A172 (cell line): Measurements from ENCODE around the gene SLC1A7. TPM values are rescaled to one million over a fixed set of nuclear protein-coding genes. Genes with fewer than 3 reads are reported as not detected.

Experiments
- DNase-seq: peaks from one replicate; pipeline ENCODE4 v3.0.0-alpha.2; 2015; ENCODE audit warnings: low spot score
- total RNA-seq: library from RNA; depleted of rRNA; stranded (reverse); fragments of >200 nt; shearing (Covaris generic); gene quantifications from 2 replicates; pipeline ENCODE4 v1.2.3, GENCODE V29; 2014

Gene SLC1A7
- total RNA-seq, 1 experiment from 2014 or later: not detected

DNA sequence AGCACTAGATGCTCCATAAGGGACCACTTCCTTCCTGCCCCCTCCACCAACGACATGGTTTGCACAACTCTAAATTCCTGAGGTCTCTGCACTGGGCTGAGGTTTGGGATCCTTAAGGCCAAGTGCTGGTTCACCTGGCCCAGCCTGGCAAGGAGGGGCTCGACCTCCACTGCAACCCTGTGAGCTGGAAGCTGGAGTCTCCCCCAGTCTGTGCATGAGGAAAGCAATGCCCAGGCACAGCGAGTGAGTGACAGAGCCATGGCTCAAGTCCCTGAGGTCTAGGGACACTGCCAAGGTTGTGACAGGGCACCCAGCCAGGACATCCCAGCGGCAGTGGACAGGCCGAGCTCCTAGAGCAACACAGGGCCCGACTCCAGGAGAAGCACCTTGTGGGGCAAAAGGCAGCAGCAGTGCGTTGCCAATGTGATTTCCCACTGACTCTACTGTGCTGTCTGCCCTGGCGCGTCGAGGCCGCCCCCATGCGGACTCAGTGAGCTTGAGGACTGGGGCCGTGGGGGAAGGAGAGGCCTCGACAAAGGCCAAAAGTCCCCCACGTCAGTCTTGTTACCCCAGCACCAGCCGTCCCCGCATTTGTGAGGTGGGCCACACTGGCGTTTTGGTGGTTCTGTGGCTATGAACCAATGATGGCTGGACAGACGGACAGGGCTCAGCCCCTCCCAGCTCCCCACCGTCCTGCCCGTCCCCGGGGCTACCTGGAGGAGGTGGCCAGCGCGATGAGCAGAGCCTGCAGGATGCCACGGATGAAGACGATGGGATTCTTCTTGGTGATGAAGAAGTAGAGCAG is 50.4 kb downstream of the SLC1A7 start:
- peak; percentile 46 for DNase-seq

DNA sequence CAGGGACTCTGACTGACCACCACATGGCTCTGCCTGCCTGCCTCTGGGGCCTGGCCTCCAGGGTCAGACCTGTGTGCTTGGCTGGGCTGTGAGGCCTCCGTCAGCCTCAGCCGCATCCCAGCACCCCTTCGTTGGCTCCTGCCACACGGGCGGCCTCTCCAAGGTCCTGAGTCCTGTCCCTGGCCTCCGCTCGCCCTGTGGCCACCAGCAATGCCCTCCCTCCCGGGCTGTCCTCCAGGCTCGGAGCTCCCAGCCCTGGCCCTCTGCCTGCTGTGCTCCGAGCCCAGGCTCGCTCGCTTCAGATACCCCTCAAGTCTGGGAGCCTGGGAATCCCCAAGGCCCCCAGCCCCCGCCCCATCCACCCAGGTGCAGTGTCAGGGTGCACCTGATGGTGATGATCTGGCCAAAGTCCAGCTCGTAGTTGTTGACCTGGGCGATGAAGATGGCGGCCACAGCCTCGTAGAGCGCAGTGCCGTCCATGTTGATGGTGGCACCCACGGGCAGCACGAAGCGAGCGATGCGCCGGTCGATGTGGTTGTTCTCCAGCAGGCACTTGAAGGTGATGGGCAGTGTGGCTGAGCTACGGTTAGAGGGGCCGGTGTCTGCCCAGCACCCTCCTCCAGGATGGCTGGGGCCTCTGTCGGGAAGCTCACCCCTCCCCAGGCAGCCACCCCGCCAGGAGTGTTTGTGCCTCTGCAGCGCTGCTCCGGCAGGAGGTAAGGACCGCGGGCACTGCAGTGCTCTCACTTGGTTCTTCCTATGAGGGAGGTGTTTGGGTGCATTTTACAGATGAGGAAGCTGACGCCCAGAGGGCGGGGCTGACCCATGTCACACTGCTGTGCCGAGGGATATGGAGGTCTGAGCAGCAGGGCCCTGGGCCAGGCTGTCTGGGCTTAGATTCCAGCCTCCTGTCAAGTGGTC is 52.0 kb downstream of the SLC1A7 start:
- DNase-seq: no peak

DNA sequence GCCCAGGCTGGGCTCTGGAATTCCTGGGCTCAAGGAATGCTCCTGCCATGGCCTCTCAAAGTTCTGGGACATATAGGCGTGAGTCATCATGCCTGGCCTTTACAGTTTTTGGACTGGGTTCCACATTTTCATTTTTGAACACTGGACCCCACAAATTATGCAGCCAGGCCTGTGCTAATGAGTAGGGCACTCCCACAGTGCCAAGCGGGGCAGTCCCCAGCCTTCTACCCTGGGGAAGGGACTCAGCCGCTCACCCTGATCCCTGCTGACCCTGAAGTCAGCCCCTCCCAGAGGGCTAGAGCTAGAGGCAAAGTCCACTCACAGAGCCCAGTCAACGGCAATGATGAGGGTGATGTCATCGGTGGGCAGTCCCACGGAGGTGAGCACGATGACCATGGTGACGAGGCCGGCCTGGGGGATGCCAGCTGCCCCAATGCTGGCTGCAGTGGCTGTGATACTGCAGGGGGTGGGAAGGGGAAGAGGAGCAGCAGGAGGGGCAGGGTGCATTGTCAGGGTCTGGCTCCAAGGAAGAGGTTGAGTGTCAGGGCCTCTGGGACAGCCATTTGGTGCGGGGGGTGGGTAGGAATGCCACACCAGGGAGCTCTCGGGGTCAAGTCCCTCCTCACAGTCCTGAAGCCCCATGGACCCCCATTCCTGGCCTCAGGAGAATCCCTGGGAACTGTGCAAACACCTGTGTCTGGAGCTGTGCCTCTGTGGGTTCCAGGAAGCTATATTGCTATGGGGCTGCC is 52.8 kb downstream of the SLC1A7 start:
- no peak for DNase-seq

DNA sequence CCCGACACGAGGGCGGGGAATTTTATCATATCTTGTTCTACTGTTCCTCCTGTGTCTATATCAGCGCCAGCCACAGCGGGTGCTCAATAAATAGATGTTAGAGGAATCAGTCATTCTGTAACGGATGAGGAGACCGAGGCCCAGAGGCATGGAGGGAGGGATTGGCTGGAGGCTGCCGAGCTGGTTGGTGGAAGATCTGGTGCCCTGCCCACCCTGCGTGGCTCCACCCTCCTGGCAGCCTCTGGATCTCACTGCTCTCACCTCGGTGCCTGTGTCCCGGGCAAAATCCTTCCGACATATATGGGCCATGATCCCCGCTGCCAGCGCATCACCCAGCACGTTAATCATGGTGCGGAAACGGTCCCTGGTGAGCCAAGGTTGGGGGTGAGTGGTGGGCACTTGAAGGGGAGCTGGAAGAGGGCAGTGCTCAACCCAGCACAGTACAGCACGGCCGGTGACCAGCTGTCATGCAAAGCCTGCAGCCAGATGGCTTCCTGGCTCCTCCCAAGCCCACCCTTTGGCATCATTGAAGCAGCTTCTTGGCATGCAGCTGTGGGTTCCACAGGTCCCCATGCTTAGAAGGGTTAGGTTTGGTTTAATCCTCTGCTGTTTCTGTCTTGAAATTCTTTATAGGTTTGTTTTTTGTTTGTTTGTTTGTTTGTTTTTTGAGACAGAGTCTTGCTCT is 53.7 kb downstream of the SLC1A7 start:
- DNase-seq: no peak

DNA sequence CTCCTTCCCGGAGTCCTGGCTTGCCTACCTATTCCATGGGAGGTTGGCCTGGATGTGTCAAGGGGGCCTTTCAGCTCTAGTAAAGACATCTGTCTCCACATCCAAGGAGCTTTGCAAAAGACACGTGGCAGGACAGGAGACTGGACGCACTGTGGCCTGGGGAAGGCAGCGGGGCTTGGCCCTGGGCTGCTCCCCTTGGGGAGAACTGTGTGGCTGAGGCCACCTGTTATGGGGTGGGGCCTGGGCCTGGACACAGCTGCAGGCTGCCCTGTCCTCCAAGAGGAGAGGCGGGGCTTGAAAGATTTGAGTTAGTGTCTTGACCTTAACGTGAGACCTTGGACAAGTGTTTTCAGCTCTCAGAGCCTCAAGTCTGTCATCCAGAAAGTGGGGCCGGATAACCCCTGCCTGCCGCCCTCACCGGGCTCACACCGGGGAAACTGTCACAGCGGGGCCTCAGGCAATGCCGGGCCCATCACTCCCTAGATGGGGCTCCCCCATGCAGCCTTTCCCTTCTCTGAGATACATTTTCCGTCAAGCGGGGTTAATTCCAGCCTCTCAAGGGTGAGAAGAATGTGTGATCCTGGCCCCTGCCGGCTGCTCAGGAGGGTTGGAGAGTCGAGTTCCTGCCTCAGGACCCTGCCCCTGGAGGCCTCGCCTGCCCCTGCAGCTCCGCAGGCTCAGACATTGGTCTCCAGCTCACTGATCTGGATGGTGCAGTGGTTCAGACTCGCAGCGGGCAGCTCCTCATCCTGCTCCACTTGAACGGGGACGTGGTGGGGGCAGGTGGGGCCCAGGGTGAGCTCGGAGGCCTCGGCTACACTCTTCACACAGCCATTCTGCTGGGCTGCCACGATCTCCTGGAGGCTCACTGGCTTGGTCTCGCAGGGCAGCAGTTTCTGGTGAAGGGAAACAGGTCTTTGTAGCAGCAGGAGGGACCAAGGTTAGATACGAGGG is 54.8 kb downstream of the SLC1A7 start:
- DNase-seq: no peak

DNA sequence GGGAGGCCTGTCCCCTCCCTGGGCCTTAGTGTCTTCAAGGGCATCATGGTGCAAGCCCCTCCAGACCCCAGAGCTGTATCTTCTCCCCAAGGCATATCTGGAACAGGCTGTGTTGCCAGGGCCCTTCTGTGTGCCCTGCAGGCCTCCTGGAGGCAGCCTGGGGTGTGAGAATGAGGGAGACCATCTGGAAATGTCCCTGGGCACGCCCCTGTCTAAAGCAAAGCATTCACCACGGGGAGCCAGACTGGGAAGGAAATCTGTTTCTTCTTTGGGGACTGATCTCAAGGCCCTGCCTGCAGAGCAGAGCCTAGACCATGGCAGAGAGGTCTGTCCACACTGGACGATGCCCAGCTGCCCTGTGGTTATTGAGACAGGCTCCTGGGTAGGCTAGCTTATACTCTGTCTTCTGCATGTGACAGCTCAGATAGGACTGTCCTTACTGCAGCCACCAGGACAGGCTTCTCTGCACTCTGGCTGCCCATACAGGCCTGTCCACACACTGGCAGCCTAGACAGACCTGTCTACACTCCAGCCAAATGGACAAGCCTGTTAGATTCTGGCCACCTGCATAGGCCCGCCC is 55.9 kb downstream of the SLC1A7 start:
- no peak for DNase-seq

DNA sequence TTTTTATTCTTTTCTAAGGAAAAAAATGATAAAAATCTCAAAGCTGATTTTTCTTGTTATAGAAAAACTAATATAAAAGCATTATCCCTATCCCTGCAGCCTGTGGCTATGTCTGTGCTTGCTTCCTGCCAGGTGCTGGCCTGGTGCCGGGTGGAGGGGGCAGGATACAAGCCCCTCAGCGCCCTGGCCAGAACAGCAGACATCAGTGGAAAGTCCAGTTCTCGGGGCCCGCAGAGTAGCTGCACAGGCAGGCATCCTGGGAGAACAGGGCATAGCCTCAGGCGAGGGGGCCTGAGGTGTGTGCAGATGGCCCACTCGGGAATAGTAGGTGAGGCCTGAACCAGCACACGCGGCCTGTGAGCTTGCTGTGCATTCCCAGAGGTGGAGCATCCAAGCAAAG is 57.0 kb downstream of the SLC1A7 start:
- no peak for DNase-seq

DNA sequence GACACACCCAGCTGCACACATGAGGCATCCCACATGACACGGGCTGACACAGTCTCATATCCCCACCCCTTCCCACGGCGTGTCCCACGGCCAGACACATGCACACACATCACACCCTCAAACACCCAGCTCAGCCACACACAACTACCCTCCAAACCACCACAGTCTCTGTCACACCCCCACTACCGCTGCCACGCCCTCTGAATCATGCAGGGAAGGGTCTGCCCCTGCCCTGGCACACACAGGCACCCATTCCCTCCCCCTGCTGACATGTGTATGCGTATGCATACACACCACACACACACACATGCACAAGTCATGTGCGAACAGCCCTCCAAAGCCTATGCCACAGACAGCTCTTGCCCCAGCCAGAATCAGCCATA is 57.9 kb downstream of the SLC1A7 start:
- DNase-seq: no peak

DNA sequence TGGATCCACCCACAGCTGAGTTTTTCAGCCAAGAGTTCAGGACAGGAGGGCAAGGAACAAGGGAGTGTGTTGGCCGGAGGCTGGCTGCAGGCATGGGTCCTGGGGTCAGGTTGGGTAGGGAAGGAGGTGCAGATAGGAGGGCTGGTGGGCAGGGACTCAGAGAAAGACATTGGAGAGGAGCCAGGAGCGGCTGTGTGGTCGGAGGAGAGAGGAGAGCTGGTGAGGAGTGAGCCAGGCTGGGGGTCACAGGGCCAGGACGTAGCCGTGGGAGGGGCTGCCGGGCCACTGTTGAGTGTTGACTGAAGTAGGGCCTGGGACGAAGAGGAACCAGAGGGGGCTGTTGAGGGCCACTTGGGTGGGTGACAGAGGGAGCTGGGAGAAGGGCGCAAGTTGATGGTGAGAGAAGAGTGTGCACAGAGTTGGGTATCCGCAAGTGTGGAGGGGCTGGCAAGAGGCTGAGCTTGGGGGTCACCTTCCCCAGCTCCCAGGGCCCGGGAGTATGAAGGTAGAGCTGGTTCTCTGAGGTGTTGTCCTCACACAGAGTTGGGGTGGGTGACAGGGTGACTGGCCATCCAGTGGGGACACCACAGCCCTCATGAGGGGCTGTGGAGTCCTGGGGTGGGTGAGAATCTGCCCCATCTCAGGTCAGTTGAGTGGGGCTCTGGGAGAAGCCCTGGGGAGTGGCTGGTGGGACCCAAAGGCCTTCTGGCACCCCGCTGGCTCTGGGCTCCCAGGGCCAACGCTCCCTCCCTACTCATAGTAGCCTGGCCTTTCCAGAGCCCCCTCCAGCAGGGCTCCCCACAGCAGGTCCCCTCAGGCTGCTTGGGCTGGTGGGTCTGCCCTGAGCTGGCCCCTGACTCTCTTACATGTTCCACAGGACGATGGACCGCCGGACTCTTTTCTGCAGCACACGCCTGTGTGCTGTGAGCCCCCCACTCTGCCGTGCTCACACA is 58.5 kb downstream of the SLC1A7 start:
- no peak for DNase-seq

DNA sequence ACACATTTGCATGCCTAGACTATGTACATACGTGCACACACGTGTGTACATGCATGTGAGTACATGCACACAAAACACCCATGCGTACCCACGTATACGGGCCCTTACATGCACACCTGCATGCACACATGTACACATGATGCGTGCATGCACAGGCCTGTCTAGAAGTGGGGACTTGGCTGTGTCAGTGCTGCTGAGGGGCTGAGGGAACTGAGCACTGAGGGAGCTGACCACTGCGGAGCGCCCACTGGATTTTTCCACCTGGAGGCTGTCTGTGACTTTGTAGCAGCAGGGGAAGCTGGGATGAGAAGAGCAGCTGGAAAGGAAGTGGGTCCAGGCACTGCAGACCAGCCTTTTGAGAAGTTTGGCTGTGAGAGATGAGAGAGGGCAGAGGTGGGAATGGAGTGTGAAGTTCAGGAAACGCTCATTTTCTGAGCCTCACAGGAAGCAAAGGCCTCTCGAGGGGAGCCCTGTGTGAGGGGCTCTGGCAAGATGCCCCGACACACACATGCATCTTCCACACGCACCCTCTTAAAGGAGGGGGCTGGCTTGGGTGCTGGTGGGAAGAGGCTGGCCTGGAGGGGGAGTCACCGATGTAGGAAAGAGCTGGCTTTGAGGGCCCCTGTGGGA is 59.5 kb downstream of the SLC1A7 start:
- no peak for DNase-seq

DNA sequence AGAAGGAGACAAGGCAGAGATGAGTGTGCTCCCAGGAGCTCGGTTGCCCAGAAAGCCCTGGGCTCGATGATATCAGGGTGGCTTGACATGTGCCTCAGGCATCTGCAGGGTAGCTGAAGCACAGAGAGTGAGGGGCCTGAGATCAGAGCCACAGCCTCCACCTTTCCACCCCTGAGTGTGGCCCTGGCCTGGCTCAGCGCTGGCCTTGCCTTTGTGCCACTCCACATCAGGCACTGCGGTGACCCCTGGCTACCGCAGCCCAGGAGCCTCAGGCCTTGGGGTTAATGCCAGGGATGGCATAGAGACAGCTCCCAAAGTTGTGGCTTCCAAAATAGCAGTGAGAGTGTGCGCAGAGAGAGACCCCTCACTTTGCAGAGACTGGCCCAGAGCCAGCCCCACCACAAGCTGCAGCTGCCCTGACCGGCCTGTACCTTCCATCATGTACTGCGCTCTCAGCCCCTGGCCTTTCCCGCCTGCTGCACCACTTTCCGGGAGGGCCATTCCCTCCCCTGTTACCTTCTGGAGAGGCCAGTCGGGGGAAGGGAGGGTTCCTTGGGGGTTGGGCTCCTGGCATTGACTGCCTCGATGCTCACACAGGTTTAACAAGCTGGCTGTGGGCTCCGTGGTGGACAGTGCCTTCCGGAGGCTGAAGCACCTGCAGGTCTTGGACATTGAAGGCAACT is 60.9 kb downstream of the SLC1A7 start:
- DNase-seq: no peak

DNA sequence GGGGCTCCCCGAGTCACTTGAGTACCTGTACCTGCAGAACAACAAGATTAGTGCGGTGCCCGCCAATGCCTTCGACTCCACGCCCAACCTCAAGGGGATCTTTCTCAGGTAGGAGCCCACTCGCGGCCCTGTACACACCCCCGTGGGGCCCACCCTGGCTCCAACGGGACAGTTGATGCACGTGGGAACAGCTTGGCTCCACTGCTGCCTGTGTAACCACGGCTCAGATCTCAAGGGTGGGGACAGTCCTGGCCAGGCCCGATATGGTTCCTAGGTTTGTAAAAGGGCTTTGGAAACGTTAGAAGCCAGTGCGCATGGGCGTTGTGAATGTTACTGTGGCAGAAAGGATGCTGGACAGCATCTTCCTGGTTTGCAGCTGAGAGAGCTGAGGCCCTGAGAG is 61.7 kb downstream of the SLC1A7 start:
- DNase-seq: no peak

DNA sequence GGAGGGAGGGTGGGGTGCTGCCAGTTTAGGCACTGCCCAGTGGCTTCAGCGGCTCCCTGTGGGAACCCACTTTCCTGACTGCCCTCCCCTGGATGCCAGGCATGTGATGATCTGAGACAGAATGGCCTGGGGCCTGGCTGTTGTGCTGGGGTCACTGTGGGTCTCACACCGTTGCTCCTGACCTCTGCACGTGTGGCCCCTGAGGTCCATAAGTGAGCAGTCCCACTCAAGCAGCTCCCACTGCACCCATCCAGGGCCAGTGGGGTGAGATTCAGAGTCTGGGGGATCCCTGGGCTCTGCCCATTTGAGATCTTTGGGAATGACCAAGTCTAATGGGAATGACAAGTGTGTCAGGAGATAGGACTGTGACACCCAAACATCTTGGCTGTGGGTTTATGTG is 62.4 kb downstream of the SLC1A7 start:
- no peak for DNase-seq

DNA sequence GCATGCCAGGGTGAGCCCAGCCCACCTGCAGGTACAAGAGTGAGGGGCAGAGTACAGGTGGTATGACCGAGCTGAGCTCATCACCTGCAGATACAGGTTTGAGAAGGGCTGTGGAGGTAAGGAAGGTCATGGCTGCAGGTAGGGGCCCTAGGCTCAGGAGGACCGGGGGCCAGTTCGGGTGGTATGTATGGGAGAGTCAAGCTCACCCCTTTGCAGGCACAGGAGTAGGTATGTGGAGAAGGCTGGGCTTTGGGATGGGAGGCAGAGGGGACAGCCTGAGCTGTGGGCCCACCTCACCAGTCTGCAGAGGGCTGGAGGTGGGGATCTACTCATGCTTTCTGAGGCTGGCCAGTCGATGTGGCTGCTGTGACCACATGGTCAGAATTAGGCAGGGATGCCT is 63.2 kb downstream of the SLC1A7 start:
- no peak for DNase-seq

DNA sequence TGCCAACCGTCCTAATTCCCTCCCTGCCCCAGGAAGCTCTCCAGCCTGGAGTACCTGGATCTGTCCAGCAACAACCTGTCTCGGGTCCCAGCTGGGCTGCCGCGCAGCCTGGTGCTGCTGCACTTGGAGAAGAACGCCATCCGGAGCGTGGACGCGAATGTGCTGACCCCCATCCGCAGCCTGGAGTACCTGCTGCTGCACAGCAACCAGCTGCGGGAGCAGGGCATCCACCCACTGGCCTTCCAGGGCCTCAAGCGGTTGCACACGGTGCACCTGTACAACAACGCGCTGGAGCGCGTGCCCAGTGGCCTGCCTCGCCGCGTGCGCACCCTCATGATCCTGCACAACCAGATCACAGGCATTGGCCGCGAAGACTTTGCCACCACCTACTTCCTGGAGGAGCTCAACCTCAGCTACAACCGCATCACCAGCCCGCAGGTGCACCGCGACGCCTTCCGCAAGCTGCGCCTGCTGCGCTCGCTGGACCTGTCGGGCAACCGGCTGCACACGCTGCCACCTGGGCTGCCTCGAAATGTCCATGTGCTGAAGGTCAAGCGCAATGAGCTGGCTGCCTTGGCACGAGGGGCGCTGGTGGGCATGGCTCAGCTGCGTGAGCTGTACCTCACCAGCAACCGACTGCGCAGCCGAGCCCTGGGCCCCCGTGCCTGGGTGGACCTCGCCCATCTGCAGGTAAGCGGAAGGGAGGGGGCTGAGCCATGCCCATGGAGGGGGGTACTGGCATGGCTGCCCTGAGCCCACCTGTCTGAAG is 63.9 kb downstream of the SLC1A7 start:
- no peak for DNase-seq

DNA sequence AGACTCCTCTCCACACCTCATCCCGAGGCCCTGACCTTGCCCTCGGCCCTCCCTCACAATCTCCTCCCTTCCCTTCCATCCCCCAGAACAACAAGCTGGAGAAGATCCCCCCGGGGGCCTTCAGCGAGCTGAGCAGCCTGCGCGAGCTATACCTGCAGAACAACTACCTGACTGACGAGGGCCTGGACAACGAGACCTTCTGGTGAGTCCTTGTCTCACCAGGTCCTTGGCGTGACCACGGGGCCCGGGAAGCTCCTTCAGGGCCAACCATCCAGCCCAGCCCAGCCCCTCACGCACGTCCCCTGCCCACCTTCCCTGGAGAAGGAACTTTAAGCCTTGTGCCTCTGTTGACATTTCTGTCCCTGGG is 64.9 kb downstream of the SLC1A7 start:
- no peak for DNase-seq
